D341Med (cell line): ENCODE results near the gene SRPK3.

Experiments used
- DNase-seq: peaks from one replicate; pipeline ENCODE4 v3.0.0; 2012; ENCODE audit warnings: low spot score

SRPK3 gene

DNA sequence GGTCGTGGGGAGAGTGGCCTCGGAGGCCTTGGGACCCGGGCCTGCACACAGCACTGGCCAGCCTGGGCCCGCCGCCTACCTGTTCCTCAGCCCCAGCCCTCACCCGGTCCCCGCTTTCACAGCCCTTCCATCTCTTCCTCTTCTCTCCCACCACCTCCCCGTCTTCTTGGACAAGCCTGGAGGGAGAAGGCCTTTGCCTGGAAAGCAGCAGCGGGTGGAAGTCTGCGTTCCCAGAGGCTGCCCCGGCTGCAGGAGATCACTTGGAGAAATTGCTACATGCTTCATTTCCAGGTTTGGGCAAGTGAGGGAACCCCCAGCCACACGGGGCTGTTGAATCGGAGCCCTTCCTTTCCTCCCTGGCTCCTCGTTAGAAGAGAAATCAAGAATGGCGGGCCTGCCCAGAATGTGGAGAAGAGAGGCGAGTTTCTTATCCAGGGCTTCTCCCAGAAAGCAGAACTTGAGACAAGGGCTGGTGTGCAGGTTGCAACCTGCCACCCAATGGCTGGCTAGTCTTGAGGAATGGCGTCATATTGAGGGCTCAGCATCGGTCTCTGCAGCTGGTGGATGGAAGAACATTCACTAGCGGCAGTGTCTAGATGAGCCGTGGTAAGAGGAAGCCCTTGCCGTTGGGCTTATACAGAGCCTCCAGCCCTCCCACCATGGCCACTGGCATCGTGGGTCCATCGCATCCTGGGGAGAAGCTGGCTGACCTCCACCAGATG lies 50.7 kb downstream of the SRPK3 start:
- no peak for DNase-seq

- no peak for DNase-seq
These were observed 51.9 kb downstream of the SRPK3 start for GRCh38 chrX:153832728-153833127.
